Suprapubic skin (tissue), 4 donors: ENCODE results near the gene RPL7L1.

ENCODE experiments used
- EP300 ChIP-seq: sonication (generic); formaldehyde crosslinking; IDR thresholded peaks from one replicate; pipeline ENCODE4 v1.6.1; 2017; ENCODE audit warnings: antibody characterized with exemption
- POLR2A ChIP-seq, 2 donors: fragments of 450-650 bp; IDR thresholded peaks; one replicate each; pipeline ENCODE4 v1.6.1; 2017; ENCODE audit warnings: antibody characterized with exemption in 2 of 2, mild to moderate bottlenecking in 2 of 2, moderate library complexity in 2 of 2
- POLR2AphosphoS5 ChIP-seq, 3 donors: sonication (generic); formaldehyde crosslinking; IDR thresholded peaks; one replicate each; pipeline ENCODE4 v1.6.1; 2017; ENCODE audit warnings: antibody characterized with exemption in 3 of 3
- TF ChIP-seq, protein P1 (sequence below), 2 donors: fragments of 200-600 bp in 1 of 2; fragments of 450-650 bp in 1 of 2; sonication (generic) in 1 of 2; IDR thresholded peaks; one replicate each; pipeline ENCODE4 v1.5.1; 2016 to 2019; ENCODE audit warnings: antibody characterized with exemption in 2 of 2, mild to moderate bottlenecking in 1 of 2, moderate library complexity in 1 of 2

GRCh38 chr6:42932412-42932811, 53.0 kb downstream of the RPL7L1 start:
- TF ChIP-seq POLR2A (IDR thresholded peaks at IDR 0.05) (no peak), POLR2AphosphoS5 (IDR thresholded peaks at IDR 0.05) (no peak), EP300 (no peak)
- TF ChIP-seq, protein P1, sequence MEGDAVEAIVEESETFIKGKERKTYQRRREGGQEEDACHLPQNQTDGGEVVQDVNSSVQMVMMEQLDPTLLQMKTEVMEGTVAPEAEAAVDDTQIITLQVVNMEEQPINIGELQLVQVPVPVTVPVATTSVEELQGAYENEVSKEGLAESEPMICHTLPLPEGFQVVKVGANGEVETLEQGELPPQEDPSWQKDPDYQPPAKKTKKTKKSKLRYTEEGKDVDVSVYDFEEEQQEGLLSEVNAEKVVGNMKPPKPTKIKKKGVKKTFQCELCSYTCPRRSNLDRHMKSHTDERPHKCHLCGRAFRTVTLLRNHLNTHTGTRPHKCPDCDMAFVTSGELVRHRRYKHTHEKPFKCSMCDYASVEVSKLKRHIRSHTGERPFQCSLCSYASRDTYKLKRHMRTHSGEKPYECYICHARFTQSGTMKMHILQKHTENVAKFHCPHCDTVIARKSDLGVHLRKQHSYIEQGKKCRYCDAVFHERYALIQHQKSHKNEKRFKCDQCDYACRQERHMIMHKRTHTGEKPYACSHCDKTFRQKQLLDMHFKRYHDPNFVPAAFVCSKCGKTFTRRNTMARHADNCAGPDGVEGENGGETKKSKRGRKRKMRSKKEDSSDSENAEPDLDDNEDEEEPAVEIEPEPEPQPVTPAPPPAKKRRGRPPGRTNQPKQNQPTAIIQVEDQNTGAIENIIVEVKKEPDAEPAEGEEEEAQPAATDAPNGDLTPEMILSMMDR (IDR thresholded peaks at IDR 0.05): no peak
